GM21526 (cell line): ENCODE results near the gene BMP5.

ENCODE experiments used
- ATAC-seq: cut with Tn5 transposase; IDR thresholded peaks from one replicate; pipeline ENCODE4 v1.9.1; 2021; ENCODE audit warnings: moderate library complexity; ENCODE audit not compliant: unreplicated experiment, low FRiP score

The BMP5 gene

GRCh38 chr6:55874316-55874715 is 1.1 kb downstream of the BMP5 start:
- ATAC-seq = no peak

- no peak for ATAC-seq
These were observed 2.5 kb downstream of the BMP5 start for GRCh38 chr6:55872866-55873265.

DNA sequence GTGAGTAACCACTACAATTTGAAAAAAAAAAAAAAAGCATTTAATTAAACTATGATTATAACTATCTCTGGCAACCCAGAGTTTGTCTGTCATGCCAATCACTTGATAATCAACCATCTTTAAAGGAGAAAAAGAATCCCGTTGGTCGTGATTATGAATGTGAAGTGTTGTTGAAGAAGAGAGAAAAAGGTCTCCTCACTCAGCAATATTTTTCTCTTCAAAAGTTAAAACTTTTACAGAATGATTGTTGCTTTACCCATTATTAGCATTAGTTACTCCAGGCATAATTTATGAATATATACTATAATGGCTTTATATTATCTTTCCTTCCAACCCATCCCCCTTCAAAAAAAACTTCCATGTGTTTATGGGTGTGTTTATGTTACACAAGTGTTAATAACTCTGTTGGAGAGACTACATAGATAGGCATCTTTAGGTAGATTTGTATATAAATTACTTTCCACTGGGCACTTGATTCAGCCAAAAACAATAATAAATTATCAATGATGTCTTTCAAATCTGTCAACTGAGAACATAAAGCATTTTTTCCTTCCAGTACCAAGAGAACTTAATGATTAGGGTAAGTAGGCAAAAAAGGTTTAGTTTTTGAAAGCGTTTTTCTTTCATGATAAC is 5.1 kb downstream of the BMP5 start:
- no peak for ATAC-seq

DNA sequence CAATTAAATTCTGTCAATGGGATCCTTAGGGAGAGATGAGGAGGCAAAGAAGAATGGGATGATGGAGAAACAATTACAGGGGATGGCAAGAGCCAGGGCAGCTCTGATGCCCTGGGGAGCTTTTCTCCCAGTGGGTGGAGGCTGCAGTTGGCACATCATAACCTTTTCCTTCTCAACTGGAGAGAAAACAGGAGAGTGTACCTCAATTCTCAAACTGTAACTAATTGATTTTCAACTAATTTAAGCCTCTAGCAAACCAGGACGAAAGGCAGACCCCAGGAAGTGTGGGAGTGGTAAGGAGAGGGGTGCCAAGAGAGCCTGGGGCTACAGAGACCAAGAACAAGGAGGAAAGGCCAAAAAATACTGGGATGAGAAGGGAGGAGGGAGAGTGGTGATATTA is 5.7 kb downstream of the BMP5 start:
- no peak for ATAC-seq

DNA sequence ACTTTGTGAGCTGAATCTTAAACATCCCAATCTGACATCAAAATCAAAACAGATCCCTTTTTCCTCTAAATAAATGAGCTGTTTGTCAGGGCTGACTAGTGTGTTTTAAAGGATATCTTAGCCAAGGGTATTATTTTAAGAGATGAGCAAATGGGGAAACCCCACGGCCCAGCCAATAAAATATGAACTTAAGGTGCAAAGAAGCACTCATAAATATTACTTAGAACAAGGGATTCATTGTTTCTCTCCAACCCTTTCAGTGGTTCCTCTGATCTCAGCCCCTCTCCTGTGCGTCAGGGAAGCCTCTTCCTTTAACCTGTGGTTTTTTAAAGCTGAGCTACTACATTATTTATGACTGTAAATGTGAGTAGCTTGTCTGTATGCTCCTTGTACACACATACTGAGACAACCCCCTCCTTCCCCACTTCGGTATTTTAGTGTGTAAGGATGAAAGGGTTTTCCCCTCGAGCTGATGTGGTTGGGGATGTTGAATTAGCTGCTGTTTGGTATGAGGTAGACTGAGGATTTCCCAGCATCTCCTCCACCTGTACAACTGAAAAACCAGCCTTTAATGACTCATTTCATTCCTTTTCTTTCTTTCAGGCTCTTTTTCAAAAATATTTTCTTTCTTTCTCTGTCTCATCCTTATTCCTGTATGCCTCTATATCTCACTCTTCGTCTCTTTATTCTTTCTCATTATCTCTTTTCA is 6.5 kb downstream of the BMP5 start:
- peak; percentile 96 for ATAC-seq

- ATAC-seq = no peak
These were observed 7.2 kb downstream of the BMP5 start for GRCh38 chr6:55868176-55868575.

GRCh38 chr6:55866128-55866527 is 9.3 kb downstream of the BMP5 start:
- ATAC-seq = no peak

DNA sequence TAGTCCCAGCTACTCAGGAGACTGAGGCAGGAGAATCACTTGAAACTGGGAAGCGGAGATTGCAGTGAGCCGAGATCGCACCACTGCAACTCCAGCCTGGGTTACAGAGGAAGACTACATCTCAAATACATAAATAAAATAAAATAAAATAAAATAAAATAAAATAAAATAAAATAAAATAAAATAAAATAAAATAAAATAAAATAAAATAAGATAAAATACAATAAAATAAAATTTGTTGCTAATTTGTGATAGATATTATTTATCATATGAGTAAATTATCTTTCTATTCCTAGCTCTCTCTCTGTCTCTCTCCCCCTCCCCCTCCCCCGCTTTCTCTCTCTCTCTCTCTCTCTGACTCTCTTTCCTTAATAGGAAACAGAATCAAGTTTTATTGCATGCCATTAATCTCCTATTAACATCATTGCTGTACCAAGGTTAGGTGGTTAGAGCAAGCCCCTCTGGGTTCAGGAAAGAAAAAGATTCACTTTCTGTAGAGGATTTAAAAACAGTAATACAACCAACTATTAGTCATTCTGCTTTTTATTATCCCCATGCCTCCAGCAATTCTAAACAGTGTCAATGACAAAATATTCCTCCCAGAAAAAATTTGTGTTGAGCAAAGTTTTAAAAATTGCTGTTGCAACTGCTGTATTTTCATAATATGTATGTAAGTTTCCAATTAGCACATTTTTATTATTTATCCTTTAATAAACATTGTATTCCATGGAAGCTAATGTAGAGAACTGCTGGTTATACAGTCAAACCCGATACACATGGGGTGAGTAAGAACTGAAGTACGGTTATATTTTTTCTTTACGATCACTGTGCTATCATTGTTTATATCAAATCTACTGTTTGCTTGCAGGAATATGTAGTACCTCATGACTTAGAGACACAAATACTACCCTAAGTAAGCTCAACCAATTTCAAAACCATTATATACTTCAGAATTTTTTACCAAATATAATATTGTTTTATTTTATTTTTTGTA is 22.1 kb downstream of the BMP5 start:
- no peak for ATAC-seq

DNA sequence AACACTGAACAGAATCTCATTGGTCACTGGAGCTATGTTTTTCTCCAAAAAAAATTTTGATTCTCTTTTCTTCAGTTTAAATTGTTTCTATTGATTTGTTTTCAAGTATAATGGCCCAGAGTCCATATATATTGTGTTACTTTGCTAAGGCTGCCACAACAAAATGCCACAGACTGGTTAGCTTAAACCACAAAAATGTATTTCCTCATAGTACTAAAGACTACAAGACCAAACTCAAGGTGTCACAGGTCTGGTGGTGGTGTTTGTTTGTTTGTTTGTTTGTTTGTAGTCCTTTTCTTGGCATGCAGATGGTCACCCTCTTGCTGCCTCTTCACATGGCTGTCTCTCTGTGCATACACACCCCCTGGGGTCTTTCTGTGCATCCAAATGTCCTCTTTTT is 34.0 kb downstream of the BMP5 start:
- ATAC-seq = no peak

DNA sequence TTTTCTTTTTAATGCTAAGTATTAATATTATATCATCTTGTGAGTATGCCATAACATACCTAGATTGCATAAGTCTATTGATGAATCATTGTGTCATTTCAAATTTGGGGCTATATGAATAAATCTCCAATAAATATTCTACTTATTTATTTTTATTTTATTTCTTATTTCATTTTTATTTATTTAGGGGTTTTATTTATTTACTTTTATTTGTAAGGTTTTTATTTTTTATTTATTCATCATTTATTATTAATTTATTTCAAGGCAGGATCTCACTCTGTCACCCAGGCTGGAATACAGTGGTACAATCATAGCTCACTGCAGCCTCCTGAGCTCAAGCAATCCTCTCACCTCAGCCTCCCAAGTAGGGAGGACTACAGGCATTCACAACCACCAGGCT is 36.3 kb downstream of the BMP5 start:
- no peak for ATAC-seq

- no peak for ATAC-seq
These were observed 38.4 kb downstream of the BMP5 start for GRCh38 chr6:55836945-55837344.

GRCh38 chr6:55836481-55836880 is 38.9 kb downstream of the BMP5 start:
- no peak for ATAC-seq

GRCh38 chr6:55835220-55835619 is 40.2 kb downstream of the BMP5 start:
- no peak for ATAC-seq

DNA sequence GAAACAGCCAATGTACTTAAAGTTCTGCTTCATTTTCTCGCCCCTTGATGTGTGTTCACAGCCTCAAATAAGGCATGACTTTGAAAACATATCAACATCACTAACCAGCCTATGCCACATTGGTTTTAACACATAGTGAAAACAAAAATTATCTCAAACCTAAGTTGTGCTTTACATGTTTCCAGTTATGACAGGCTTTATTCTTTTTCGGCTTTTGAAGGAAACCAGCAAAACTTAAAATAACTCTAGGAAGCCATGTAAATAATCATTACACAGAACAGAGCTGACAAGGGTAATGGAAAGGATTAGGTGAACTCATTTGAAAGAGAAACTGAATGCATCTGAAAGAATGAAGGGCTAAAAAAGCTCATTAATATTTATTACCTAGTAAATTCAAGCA is 42.1 kb downstream of the BMP5 start:
- no peak for ATAC-seq

GRCh38 chr6:55827818-55828522 is 47.4 kb downstream of the BMP5 start:
- no peak for ATAC-seq

GRCh38 chr6:55826941-55827340 is 48.4 kb downstream of the BMP5 start:
- no peak for ATAC-seq

DNA sequence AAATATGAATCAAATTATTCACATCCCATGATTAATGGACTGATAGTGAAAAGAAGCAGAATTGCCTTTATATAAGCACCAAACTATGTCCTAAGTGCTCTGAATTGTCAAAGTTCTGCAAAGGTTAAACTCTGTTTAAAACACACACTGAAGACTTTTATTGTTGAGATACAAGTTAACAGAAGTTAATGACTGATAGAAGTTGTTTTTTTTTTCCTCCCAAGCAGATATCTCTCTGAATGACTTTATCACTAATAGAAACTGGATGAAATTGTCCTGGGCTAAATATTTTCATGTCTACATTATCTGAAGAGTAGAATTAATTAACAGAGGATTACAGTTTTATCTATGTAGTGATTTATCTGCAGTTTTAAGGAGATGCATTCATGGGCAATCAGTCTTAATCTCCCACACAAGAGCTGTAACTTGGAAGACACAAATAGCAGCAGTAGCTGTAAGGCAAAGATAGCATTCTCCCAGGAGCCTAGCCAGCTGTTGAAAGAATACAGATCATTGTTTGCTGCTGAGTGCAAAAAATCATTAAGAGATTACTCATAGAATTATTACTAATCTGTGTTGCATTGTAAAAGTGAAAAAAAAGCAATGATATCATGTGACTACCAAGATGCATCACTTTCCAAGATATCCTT is 49.9 kb downstream of the BMP5 start:
- no peak for ATAC-seq

DNA sequence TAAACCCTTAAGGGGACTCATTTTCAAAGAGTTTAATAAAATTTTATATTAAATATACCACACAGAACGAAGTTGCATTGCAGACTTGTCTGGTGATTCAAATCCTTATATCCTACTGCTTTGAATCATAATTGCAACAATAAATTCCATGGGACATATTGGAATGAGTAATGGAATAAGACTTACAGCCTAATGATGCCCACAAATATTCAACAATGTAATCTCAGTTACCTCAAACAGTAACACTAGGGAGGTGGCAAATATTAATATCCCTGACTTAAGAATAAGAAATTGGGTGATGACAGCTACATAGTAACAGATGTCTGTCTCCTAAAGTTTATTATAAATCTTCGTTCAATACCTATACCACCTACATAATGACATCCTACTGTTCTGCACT is 52.6 kb downstream of the BMP5 start:
- ATAC-seq = no peak

DNA sequence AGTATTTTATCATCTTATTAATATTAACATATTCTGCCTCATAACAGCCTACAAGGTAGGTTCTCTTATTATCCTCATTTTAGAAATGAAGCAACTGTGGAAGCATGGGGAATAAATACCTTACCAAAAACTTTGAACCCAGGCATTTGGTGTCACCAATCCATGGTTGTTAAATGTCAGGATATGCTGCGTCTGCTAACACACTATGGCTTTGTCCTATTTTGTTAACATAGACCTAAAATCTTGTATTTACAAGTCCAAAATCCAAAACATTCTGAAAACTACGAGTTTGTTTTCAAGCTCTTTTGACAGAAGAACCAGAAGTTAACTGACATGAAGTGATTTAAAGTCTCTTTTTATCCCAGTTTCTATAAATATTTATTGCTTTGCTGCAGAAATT is 53.4 kb downstream of the BMP5 start:
- no peak for ATAC-seq

DNA sequence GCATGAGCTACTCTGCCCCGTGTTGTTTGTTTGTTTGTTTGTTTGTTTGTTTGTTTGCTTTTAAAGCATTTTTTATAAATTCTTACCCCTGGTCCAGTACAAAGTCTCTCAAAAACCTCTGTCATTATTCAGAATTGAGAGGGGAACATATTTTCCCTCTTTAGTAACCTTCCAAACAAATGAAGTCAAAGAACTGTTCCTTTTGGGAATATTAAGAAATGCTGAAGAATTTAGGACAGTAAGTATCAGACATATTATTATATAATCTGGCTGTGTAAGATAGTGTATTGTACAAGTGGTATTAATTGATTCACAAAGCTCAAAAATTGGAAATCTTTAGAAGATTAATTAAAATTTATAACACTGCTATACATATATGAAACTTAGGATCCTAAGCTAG is 54.7 kb downstream of the BMP5 start:
- ATAC-seq = no peak
